HepG2 (cell line): ENCODE results near the gene TH. TPM values are rescaled to one million over a fixed set of nuclear protein-coding genes. Genes with fewer than 3 reads are reported as not detected.

Experiments
- GRHL1 ChIP-seq: sonication (generic); formaldehyde crosslinking; conservative IDR thresholded peaks from 2 replicates; pipeline ENCODE4 v1.8.0; 2022; ENCODE audit warnings: missing genetic modification reagents
- HDAC2 ChIP-seq: sonication (generic); formaldehyde crosslinking; IDR thresholded peaks from 2 replicates; pipeline ENCODE4 v1.4.0; 2020; ENCODE audit warnings: missing genetic modification reagents
- HMGXB4 ChIP-seq, 2 experiments: sonication (generic) in 1 of 2; formaldehyde crosslinking in 1 of 2; IDR thresholded peaks; 2 replicates each; pipeline versions ENCODE4 v1.4.0 to v1.6.1; 2018 to 2020; ENCODE audit warnings: missing genetic modification reagents in 2 of 2, borderline replicate concordance in 1 of 2, low read depth in 1 of 2, mild to moderate bottlenecking in 1 of 2, missing biosample characterization in 1 of 2
- MED1 ChIP-seq: sonication (generic); formaldehyde crosslinking; IDR thresholded peaks from 2 replicates; pipeline ENCODE4 v1.4.0; 2020; ENCODE audit warnings: missing genetic modification reagents
- PHF8 ChIP-seq: sonication (generic); formaldehyde crosslinking; IDR thresholded peaks from 2 replicates; pipeline ENCODE4 v1.5.0; 2020; ENCODE audit warnings: missing genetic modification reagents
- PPARG ChIP-seq: conservative IDR thresholded peaks from 2 replicates; pipeline ENCODE4 v1.6.1; 2016; ENCODE audit warnings: missing biosample characterization, missing genetic modification reagents
- TFAP4 ChIP-seq: sonication (generic); IDR thresholded peaks from 2 replicates; pipeline ENCODE4 v1.6.1; 2016; ENCODE audit warnings: low read depth, borderline replicate concordance
- ZFP36L1 ChIP-seq: sonication (generic); formaldehyde crosslinking; IDR thresholded peaks from 2 replicates; pipeline ENCODE4 v1.8.0; 2022; ENCODE audit warnings: mild to moderate bottlenecking, missing genetic modification reagents, moderate library complexity
- ZNF124 ChIP-seq: sonication (generic); formaldehyde crosslinking; IDR thresholded peaks from 2 replicates; pipeline ENCODE4 v1.4.0; 2020; ENCODE audit warnings: missing genetic modification reagents
- ZNF142 ChIP-seq: sonication (generic); formaldehyde crosslinking; IDR thresholded peaks from 2 replicates; pipeline ENCODE4 v1.4.0; 2020; ENCODE audit warnings: missing genetic modification reagents
- ZNF264 ChIP-seq: sonication (generic); formaldehyde crosslinking; IDR thresholded peaks from 2 replicates; pipeline ENCODE4 v1.4.0; 2020; ENCODE audit warnings: missing genetic modification reagents
- ZNF326 ChIP-seq: sonication (generic); formaldehyde crosslinking; IDR thresholded peaks from 2 replicates; pipeline ENCODE4 v1.4.0; 2020; ENCODE audit warnings: missing genetic modification reagents, borderline replicate concordance
- ZNF331 ChIP-seq: sonication (generic); formaldehyde crosslinking; IDR thresholded peaks from 2 replicates; pipeline ENCODE4 v1.4.0; 2020; ENCODE audit warnings: missing genetic modification reagents
- ZNF362 ChIP-seq: sonication (generic); formaldehyde crosslinking; IDR thresholded peaks from 2 replicates; pipeline ENCODE4 v1.4.0; 2020; ENCODE audit warnings: missing genetic modification reagents, mild to moderate bottlenecking, borderline replicate concordance
- ZNF558 ChIP-seq: sonication (generic); formaldehyde crosslinking; IDR thresholded peaks from 2 replicates; pipeline ENCODE4 v1.9.0; 2022; ENCODE audit warnings: mild to moderate bottlenecking, missing genetic modification reagents, borderline replicate concordance
- ZNF652 ChIP-seq: IDR thresholded peaks from 2 replicates; pipeline ENCODE4 v1.6.1; 2016; ENCODE audit warnings: low read depth, borderline replicate concordance
- ZNF782 ChIP-seq: sonication (generic); formaldehyde crosslinking; IDR thresholded peaks from 2 replicates; pipeline ENCODE4 v1.4.0; 2020; ENCODE audit warnings: missing genetic modification reagents, mild to moderate bottlenecking, borderline replicate concordance
- polyA plus RNA-seq, 8 experiments: library from polyadenylated mRNA; depleted of rRNA in 3 of 8; stranded (reverse) in 7 of 8; unstranded in 1 of 8; fragments of >200 nt; fragmentation: Illumina TruSeq in 4 of 8; extraction: Trizol in 4 of 8; gene quantifications; 2 replicates each; pipeline versions ENCODE4 v1.2.1 to v1.2.3, GENCODE V29; 2011 to 2016; ENCODE audit warnings: low read depth in 4 of 8, missing spikeins in 1 of 8, mixed read lengths in 1 of 8; ENCODE audit not compliant: insufficient read depth in 1 of 8
- total RNA-seq, 5 experiments: library from RNA; depleted of rRNA; stranded (reverse); fragments of >200 nt; fragmentation: Illumina TruSeq; extraction: Trizol; gene quantifications; 2 replicates each; pipeline ENCODE4 v1.2.3, GENCODE V29; 2016; ENCODE audit warnings: low read depth in 1 of 5

TH gene
- total and polyA plus RNA-seq, 2 of the 13 experiments (the other 11 are each of a cell fraction or from before 2014, with no cell fraction given) = 0.36 TPM; not detected in 1

- TF ChIP-seq ZNF142 (CRISPR knock-in tag) (no peak), ZNF124 (CRISPR knock-in tag) (no peak), ZNF326 (CRISPR knock-in tag) (no peak), ZNF558 (CRISPR knock-in tag) (no peak), ZNF331 (CRISPR knock-in tag) (no peak), MED1 (peak; percentile 39; the same call in 1 of the 2 replicates), GRHL1 (no peak), HDAC2 (CRISPR knock-in tag) (0 out of 2 replicates have a peak, but pooled peaks have one; percentile 27), PHF8 (CRISPR knock-in tag) (no peak; the same call in 1 of the 2 replicates), ZFP36L1 (no peak), HMGXB4 (CRISPR knock-in tag; IDR thresholded peaks at IDR 0.05; ENCODE audit: borderline replicate concordance in 1 of 2, low read depth in 1 of 2) (0 out of 4 replicates have a peak, but pooled peaks of 1 of the 2 experiments have one; percentile 42), PPARG (CRISPR knock-in tag) (no peak), ZNF362 (CRISPR knock-in tag) (peak; percentile 39; the same call in 1 of the 2 replicates), ZNF652 (CRISPR knock-in tag) (no peak), ZNF782 (no peak), ZNF264 (CRISPR knock-in tag) (no peak), TFAP4 (peak; percentile 79; the same call in 1 of the 2 replicates)
Observed at GRCh38 chr11:2122222-2122906, 49.3 kb downstream of the TH start (continued).
